Measurements from ENCODE around the gene PTPRG.

DNA sequence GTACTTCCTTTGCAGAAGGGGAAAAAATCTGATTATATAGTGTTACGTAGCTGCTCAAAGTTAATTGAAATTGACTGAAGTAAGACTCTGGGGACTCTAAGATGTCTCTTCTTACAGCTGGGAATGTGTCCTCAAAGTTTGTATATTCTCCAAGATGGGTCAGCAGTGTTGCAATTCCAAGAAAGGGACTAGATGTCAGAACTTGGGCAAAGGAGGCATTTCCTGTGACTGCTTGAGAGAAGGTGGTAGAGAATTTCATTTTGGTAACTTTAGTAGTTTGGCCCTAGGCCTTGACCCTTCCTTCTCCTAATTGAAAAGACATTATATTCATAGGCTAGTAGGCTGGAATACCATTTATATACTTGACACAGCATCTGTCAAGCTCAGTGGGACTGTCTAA, 33.9 kb downstream of the PTPRG start:
- no peak for TF ChIP-seq TCF7L2 (IDR thresholded peaks at IDR 0.05; ENCODE audit: low read depth, low read length)
- TF ChIP-seq, protein P1, sequence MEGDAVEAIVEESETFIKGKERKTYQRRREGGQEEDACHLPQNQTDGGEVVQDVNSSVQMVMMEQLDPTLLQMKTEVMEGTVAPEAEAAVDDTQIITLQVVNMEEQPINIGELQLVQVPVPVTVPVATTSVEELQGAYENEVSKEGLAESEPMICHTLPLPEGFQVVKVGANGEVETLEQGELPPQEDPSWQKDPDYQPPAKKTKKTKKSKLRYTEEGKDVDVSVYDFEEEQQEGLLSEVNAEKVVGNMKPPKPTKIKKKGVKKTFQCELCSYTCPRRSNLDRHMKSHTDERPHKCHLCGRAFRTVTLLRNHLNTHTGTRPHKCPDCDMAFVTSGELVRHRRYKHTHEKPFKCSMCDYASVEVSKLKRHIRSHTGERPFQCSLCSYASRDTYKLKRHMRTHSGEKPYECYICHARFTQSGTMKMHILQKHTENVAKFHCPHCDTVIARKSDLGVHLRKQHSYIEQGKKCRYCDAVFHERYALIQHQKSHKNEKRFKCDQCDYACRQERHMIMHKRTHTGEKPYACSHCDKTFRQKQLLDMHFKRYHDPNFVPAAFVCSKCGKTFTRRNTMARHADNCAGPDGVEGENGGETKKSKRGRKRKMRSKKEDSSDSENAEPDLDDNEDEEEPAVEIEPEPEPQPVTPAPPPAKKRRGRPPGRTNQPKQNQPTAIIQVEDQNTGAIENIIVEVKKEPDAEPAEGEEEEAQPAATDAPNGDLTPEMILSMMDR (IDR thresholded peaks at IDR 0.05): no peak
- no peak for TF ChIP-seq POLR2AphosphoS5 (IDR thresholded peaks at IDR 0.05; ENCODE audit: low read depth, low read length)
- no peak for TF ChIP-seq SIN3A (IDR thresholded peaks at IDR 0.05; ENCODE audit: borderline replicate concordance, insufficient read depth, low read depth, low read length)

Measured in Panc1 (cell line).